ENCODE measurements around the gene USP9Y. TPM values are rescaled to one million over a fixed set of nuclear protein-coding genes. Genes with fewer than 3 reads are reported as not detected.
A peak's percentile ranks its signal among the peaks of the same experiment; 100 is the strongest.
"Not testable (repeated sequence)": the region's sequence is repeated elsewhere in the genome, so short reads cannot be mapped to it uniquely, and the experiment has no call there.

The USP9Y gene
- 12.4 and 25.7 TPM in 2 replicates for total RNA-seq

- no peak within 1 kb of the TSS for H3K4me3 ChIP-seq (ENCODE audit: low read depth, low read length)
- TF ChIP-seq CTCF (conservative IDR thresholded peaks at IDR 0.05; ENCODE audit: low read depth, low read length), result no peak
- peak; percentile 25 for DNase-seq (ENCODE audit: low read depth)
These were observed at the start of gene USP9Y for GRCh38 chrY:12701181-12701695. USP9Y (plus strand) TSS chrY:12701231; CDS start chrY:12709448, 8,217 bp downstream.

- no peak for TF ChIP-seq CTCF (conservative IDR thresholded peaks at IDR 0.05; ENCODE audit: low read depth, low read length)
- no peak overlapping the region for H3K4me3 ChIP-seq (ENCODE audit: low read depth, low read length)
- no peak for DNase-seq (ENCODE audit: low read depth)
These were observed 49.4 kb upstream of the USP9Y start for GRCh38 chrY:12651621-12652036.

- no peak for DNase-seq (ENCODE audit: low read depth)
- TF ChIP-seq CTCF (conservative IDR thresholded peaks at IDR 0.05; ENCODE audit: low read depth, low read length), result no peak
- peak overlapping the region; percentile 71 for H3K4me3 ChIP-seq (ENCODE audit: low read depth, low read length)
These were observed 39.0 kb upstream of the USP9Y start for GRCh38 chrY:12661745-12662681.

- peak overlapping the region; percentile 71 for H3K4me3 ChIP-seq (ENCODE audit: low read depth, low read length)
- no peak for DNase-seq (ENCODE audit: low read depth)
These were observed 38.1 kb upstream of the USP9Y start for GRCh38 chrY:12662745-12663591.

GRCh38 chrY:12663845-12664244 lies 37.2 kb upstream of the USP9Y start:
- H3K4me3 ChIP-seq (ENCODE audit: low read depth, low read length), result peak overlapping the region; percentile 71

More at GRCh38 chrY:12662745-12663591, 38.1 kb upstream of the USP9Y start:
- TF ChIP-seq CTCF (conservative IDR thresholded peaks at IDR 0.05; ENCODE audit: low read depth, low read length), result no peak

GRCh38 chrY:12678111-12678510 lies 22.9 kb upstream of the USP9Y start:
- DNase-seq (ENCODE audit: low read depth), result no peak
- H3K4me3 ChIP-seq (ENCODE audit: low read depth, low read length), result no peak overlapping the region
- no peak for TF ChIP-seq CTCF (conservative IDR thresholded peaks at IDR 0.05; ENCODE audit: low read depth, low read length)

More at GRCh38 chrY:12663845-12664244, 37.2 kb upstream of the USP9Y start:
- DNase-seq (ENCODE audit: low read depth), result not testable (repeated sequence)

GRCh38 chrY:12681535-12681934 lies 19.5 kb upstream of the USP9Y start:
- DNase-seq (ENCODE audit: low read depth), result no peak
- TF ChIP-seq CTCF (conservative IDR thresholded peaks at IDR 0.05; ENCODE audit: low read depth, low read length), result no peak
- H3K4me3 ChIP-seq (ENCODE audit: low read depth, low read length), result no peak overlapping the region
